ENCODE results near the gene DRC7. TPM values are rescaled to one million over a fixed set of nuclear protein-coding genes. Genes with fewer than 3 reads are reported as not detected.

Gene DRC7
- total and polyA plus RNA-seq, 9 of the 15 experiments (the other 6 are each of a cell fraction or from before 2014, with no cell fraction given): 0.04 to 0.33 (median 0.12) TPM; not detected in 3

DNA sequence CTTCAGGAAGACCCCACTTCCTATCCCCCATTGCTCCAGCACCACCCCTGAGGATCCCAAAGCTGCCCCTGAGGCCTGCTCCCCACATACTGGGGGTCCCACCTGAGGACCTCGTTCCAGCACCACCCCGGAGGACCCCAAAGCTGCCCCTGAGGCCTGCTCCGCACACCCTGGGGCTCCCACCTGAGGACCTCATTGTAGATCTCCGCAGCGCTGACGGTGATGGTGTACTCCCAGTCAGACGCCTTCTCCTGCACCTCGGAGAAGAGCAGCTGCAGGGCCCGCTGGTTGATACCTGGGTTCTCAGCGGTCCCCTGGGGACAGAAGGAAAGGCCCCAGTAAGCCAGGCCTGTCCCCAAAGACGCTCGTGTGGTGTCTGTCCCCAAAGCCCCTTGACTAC, 67.4 kb downstream of the DRC7 start:
- ATAC-seq: no peak

More for the DNA sequence above, 67.4 kb downstream of the DRC7 start:
- Histone ChIP-seq H4K20me1 (replicated peaks; ENCODE audit: control insufficient read depth, insufficient read depth, low read length) (peaks cover 4% of the 10 kb centered on the region; the same call in 1 of the 2 replicates), H3K27ac (ENCODE audit: extremely low read depth, low read depth, low read length) (no peak overlapping the region), H3K9ac (ENCODE audit: insufficient read depth in 1 of 2, low read depth in 2 of 2, low read length in 2 of 2) (no peak overlapping the region), H3K4me3 (no peak overlapping the region), H3K27me3 (ENCODE audit: control insufficient read depth in 2 of 2, insufficient read depth in 2 of 2, low read length in 2 of 2) (no peaks in the 10 kb centered on the region), H3K9me1 (ENCODE audit: control insufficient read depth, insufficient read depth, low read length) (no peaks in the 10 kb centered on the region), H3K36me3 (ENCODE audit: control insufficient read depth, insufficient read depth, low read length) (peaks cover 87% of the 10 kb centered on the region), H2AFZ (ENCODE audit: low read depth, low read length) (no peak overlapping the region), H3K9me3 (replicated peaks; ENCODE audit: control insufficient read depth, insufficient read depth, low read depth, low read length) (no peaks in the 10 kb centered on the region), H3K4me1 (replicated peaks in 1 of 2; ENCODE audit: control insufficient read depth in 2 of 2, insufficient read depth in 2 of 2, low read length in 2 of 2) (peaks cover 4 to 57% of the 10 kb centered on the region in 2 experiments; a peak in 3 of 5 replicates), H3K79me2 (ENCODE audit: control insufficient read depth, insufficient read depth, low read length) (no peaks in the 10 kb centered on the region), H3K4me2 (ENCODE audit: insufficient read depth, low read length) (no peak overlapping the region)
- CTCF ChIA-PET (ENCODE audit: low intra/inter-chr PET ratio): no interaction called here
- WGBS (ENCODE audit: insufficient coverage, low coverage, missing lambda C conversion rate): 94% methylated on average over 11 of the region's 12 CpGs
- FAIRE-seq (no peak), DNase-seq (ENCODE audit: extremely low read depth in 1 of 4, low spot score in 3 of 4) (no peak)
- in situ Hi-C loops (cut with MboI): no loop called here
- no TSS peak for BruUV-seq (replicated peaks)
- POLR2A ChIA-PET: interaction anchor here (0.6 to 1.2 kb wide), 3 partner anchors 27 to 569 kb away, joined by 3 to 4 read pairs (median 3); no protein-coding TSS in a partner anchor
- intact Hi-C loops (cut with micrococcal nuclease): no loop called here
- no peak for TF ChIP-seq THRAP3 (IDR thresholded peaks at IDR 0.05; ENCODE audit: borderline replicate concordance)
- TF ChIP-seq TEAD4 (IDR thresholded peaks at IDR 0.05; ENCODE audit: low read length): no peak
- no peak for TF ChIP-seq TEAD4 (CRISPR knock-in tag; IDR thresholded peaks at IDR 0.05; ENCODE audit: borderline replicate concordance)
- no peak for TF ChIP-seq TRIM28 (IDR thresholded peaks at IDR 0.05)
- TF ChIP-seq PPARD (CRISPR knock-in tag; IDR thresholded peaks at IDR 0.05): no peak
- no peak for TF ChIP-seq PRMT5 (CRISPR knock-in tag; IDR thresholded peaks at IDR 0.05)
- TF ChIP-seq, protein P1, sequence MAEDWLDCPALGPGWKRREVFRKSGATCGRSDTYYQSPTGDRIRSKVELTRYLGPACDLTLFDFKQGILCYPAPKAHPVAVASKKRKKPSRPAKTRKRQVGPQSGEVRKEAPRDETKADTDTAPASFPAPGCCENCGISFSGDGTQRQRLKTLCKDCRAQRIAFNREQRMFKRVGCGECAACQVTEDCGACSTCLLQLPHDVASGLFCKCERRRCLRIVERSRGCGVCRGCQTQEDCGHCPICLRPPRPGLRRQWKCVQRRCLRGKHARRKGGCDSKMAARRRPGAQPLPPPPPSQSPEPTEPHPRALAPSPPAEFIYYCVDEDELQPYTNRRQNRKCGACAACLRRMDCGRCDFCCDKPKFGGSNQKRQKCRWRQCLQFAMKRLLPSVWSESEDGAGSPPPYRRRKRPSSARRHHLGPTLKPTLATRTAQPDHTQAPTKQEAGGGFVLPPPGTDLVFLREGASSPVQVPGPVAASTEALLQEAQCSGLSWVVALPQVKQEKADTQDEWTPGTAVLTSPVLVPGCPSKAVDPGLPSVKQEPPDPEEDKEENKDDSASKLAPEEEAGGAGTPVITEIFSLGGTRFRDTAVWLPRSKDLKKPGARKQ (CRISPR knock-in tag; IDR thresholded peaks at IDR 0.05): no peak
- no peak for TF ChIP-seq SRSF9 (IDR thresholded peaks at IDR 0.05; ENCODE audit: borderline replicate concordance, low read depth, low read length)
- TF ChIP-seq, protein P2, sequence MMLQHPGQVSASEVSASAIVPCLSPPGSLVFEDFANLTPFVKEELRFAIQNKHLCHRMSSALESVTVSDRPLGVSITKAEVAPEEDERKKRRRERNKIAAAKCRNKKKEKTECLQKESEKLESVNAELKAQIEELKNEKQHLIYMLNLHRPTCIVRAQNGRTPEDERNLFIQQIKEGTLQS (IDR thresholded peaks at IDR 0.05): no peak
- TF ChIP-seq, protein P2 (CRISPR knock-in tag; conservative IDR thresholded peaks at IDR 0.05): no peak
